ENCODE measurements around the gene SPINT3. TPM values are rescaled to one million over a fixed set of nuclear protein-coding genes. Genes with fewer than 3 reads are reported as not detected.

Gene SPINT3
- total RNA-seq, 2 donors from 2014 or later = not detected

GRCh38 chr20:45539382-45539781, 24.0 kb upstream of the SPINT3 start, which contains the start of gene WFDC6:
WFDC6 (minus strand) TSS chr20:45539482; CDS start chr20:45539407, 75 bp downstream.
- Histone ChIP-seq H3K9me3 (no peaks in the 10 kb centered on the region), H3K27me3 (no peaks in the 10 kb centered on the region), H3K4me1 (no peaks in the 10 kb centered on the region), H3K27ac (no peak within 1 kb of the TSS), H3K36me3 (replicated peaks in 1 of 2; ENCODE audit: insufficient read depth in 1 of 2, low read depth in 2 of 2) (no peaks in the 10 kb centered on the region), H3K4me3 (no peak within 1 kb of the TSS)
- DNase-seq = no peak
- no peak for ATAC-seq
- intact Hi-C loops (cut with DNase I) = no loop called here
- TF ChIP-seq POLR2A (IDR thresholded peaks at IDR 0.05) (no peak), CTCF (IDR thresholded peaks at IDR 0.05) (no peak)
- WGBS, 2 donors = 50 to 74% methylated on average over 1 to 2 of the region's 2 CpGs

DNA sequence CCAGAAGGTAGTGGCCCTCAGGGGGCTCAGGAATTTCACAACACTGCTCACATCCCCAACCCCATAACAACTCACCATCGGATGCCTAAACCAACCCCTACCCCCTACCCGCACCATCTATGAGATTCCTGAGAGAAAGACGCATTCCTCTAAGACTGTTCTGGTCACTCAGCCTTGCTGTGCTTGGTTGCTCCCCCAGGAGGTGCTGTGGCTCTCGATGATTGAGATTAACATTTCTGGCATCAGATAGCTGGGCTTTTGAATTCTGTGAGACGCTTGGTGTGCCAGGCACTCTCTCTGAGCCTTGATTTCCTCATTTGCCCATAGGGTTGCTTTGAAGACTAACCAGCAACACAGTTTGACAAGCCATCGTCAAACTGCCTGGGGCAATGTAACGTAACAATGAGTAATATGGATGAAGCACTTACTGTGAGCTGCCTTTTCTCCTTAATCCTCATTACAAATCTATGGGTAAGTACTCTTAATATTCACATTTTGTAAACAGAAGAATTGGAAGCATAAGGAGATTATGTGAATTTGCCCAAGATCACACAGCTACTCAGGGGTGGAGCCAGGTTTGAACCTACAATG, 22.9 kb upstream of the SPINT3 start:
- TF ChIP-seq POLR2A (IDR thresholded peaks at IDR 0.05) (no peak), CTCF (IDR thresholded peaks at IDR 0.05) (no peak)
- H3K36me3 ChIP-seq (replicated peaks in 1 of 2; ENCODE audit: insufficient read depth in 1 of 2, low read depth in 2 of 2) = no peaks in the 10 kb centered on the region
- no peak overlapping the region for H3K27ac ChIP-seq
- no peak overlapping the region for H3K4me3 ChIP-seq
- no peaks in the 10 kb centered on the region for H3K9me3 ChIP-seq
- ATAC-seq (no peak), DNase-seq (no peak)
- intact Hi-C loops (cut with DNase I) = no loop called here
- no peaks in the 10 kb centered on the region for H3K4me1 ChIP-seq
- H3K27me3 ChIP-seq = no peaks in the 10 kb centered on the region
- 44 to 53% methylated on average over 7 of the region's 7 CpGs for WGBS, 2 donors

DNA sequence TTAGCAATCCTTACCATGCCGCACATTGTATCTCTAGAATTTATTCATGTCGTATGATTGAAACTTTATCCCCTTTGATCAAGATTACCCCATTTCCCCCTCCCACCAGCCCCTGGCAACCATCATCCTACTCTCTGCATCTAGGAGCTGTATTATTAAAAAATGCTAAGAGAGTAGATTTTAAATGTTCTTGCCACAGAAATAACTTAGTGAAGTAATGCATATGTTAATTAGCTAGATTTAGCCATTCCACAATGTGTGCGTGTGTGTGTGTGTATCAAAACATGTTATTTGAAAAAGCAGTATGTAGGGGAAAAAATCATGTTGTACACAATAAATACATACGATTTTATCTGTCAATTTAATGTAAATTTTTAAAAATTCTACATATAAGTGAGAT, 11.9 kb upstream of the SPINT3 start:
- no peak for DNase-seq
- Histone ChIP-seq H3K4me3 (no peak overlapping the region), H3K4me1 (no peaks in the 10 kb centered on the region), H3K27ac (no peak overlapping the region), H3K36me3 (replicated peaks in 1 of 2; ENCODE audit: insufficient read depth in 1 of 2, low read depth in 2 of 2) (no peaks in the 10 kb centered on the region), H3K27me3 (peaks cover 0 to 3% of the 10 kb centered on the region in 2 donors), H3K9me3 (no peaks in the 10 kb centered on the region)
- no peak for ATAC-seq
- intact Hi-C loops (cut with DNase I) = no loop called here
- WGBS, 2 donors = 72% methylated on average over 4 of the region's 4 CpGs
- TF ChIP-seq POLR2A (IDR thresholded peaks at IDR 0.05) = no peak
- no peak for TF ChIP-seq CTCF (IDR thresholded peaks at IDR 0.05)

DNA sequence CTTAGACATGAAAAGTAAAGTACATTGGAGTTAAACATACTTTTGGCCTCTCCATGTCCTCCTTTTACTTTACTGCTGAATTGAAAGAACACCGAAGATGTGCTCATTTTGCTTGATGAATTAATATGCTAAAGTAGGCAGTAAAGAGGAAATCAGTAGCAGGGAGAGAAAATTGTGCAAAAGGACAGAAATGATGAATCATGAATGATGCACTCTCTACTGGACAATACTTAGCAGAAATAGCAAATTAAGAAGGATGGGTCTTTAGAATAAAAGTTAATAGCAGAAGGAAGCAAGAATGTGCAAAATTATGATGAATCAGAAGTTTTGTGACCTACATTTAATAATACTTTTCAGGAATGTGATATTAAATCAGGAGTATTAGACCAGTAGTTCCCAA, 8.4 kb upstream of the SPINT3 start:
- peaks cover 0 to 3% of the 10 kb centered on the region in 2 donors for H3K27me3 ChIP-seq
- no peaks in the 10 kb centered on the region for H3K9me3 ChIP-seq
- WGBS, 2 donors = 59 to 65% methylated on average over 1 of the region's 1 CpG
- no peak overlapping the region for H3K4me3 ChIP-seq
- H3K27ac ChIP-seq = no peak overlapping the region
- intact Hi-C loops (cut with DNase I) = no loop called here
- DNase-seq = no peak
- H3K36me3 ChIP-seq (replicated peaks in 1 of 2; ENCODE audit: insufficient read depth in 1 of 2, low read depth in 2 of 2) = no peaks in the 10 kb centered on the region
- no peak for ATAC-seq
- TF ChIP-seq CTCF (IDR thresholded peaks at IDR 0.05) = no peak
- no peak for TF ChIP-seq POLR2A (IDR thresholded peaks at IDR 0.05)
- no peaks in the 10 kb centered on the region for H3K4me1 ChIP-seq

GRCh38 chr20:45518282-45518681, 2.9 kb upstream of the SPINT3 start:
- no peak for TF ChIP-seq POLR2A (IDR thresholded peaks at IDR 0.05)
- no peak for TF ChIP-seq CTCF (IDR thresholded peaks at IDR 0.05)
- H3K4me1 ChIP-seq = no peaks in the 10 kb centered on the region
- no peak for DNase-seq
- intact Hi-C loops (cut with DNase I) = no loop called here
- WGBS, 2 donors = 58 to 62% methylated on average over 2 of the region's 2 CpGs
- no peak overlapping the region for H3K27ac ChIP-seq
- H3K27me3 ChIP-seq = no peaks in the 10 kb centered on the region
- H3K9me3 ChIP-seq = no peaks in the 10 kb centered on the region
- no peaks in the 10 kb centered on the region for H3K36me3 ChIP-seq (replicated peaks in 1 of 2; ENCODE audit: insufficient read depth in 1 of 2, low read depth in 2 of 2)
- H3K4me3 ChIP-seq = no peak overlapping the region
- no peak for ATAC-seq

Measured in body of pancreas (tissue), 4 donors.